Smooth muscle cell of the umbilical artery (primary cell): ENCODE measurements around the gene CYP8B1. TPM values are rescaled to one million over a fixed set of nuclear protein-coding genes. Genes with fewer than 3 reads are reported as not detected.

Experiments
- total RNA-seq: library from RNA; depleted of rRNA; stranded (reverse); fragments of >200 nt; gene quantifications from 2 replicates; pipeline ENCODE4 v1.2.3, GENCODE V29; 2014

The CYP8B1 gene
- not detected in 2 replicates for total RNA-seq

GRCh38 chr3:42875325-42876151, at the start of gene CYP8B1:
CYP8B1 (minus strand) TSS chr3:42875879; CDS start chr3:42875816, 63 bp downstream.

GRCh38 chr3:42906070-42906847, 30.6 kb upstream of the CYP8B1 start, which contains the start of gene ZNF662:
ZNF662 (plus strand) TSS chr3:42906142; CDS start chr3:42908115, 1,973 bp downstream.

Other genes with a start within 250 kb of the CYP8B1 start
- gene ZBTB47, start 222.2 kb downstream of the CYP8B1 start, total RNA-seq = 31.8 and 33.4 TPM in 2 replicates
- not detected in 2 replicates for gene KLHL40, start 190.3 kb downstream of the CYP8B1 start, total RNA-seq
- gene HHATL, start 173.1 kb downstream of the CYP8B1 start, total RNA-seq = not detected in 2 replicates
- 0.14 and 0.59 TPM in 2 replicates for gene CCDC13, start 102.6 kb downstream of the CYP8B1 start, total RNA-seq
- gene HIGD1A, start 71.4 kb downstream of the CYP8B1 start, total RNA-seq = 178 and 185 TPM in 2 replicates
- not detected in 2 replicates for gene ACKR2, start 66.4 kb downstream of the CYP8B1 start, total RNA-seq
- gene ZNF662, start 30.3 kb upstream of the CYP8B1 start, total RNA-seq = 1.1 and 1.2 TPM in 2 replicates
- 1.5 and 1.8 TPM in 2 replicates for gene GASK1A, start 103.4 kb upstream of the CYP8B1 start, total RNA-seq
- 12.2 and 18.1 TPM in 2 replicates for gene POMGNT2, start 230.2 kb upstream of the CYP8B1 start, total RNA-seq